Adrenal gland (tissue), 12 donors: ENCODE results near the gene CAPS2. TPM values are rescaled to one million over a fixed set of nuclear protein-coding genes. Genes with fewer than 3 reads are reported as not detected.

Source experiments
- DNase-seq, 7 donors: peaks; one replicate each; pipeline ENCODE4 v3.0.0-alpha.2; 2019 to 2020
- H3K27ac ChIP-seq, 5 donors: fragments of 200-600 bp; sonication (generic) in 4 of 5; 1 replicate in 3 of 5; 2 replicates in 2 of 5; pipeline versions ENCODE4 v1.5.1 to v1.8.0; 2016 to 2020; ENCODE audit warnings: mild to moderate bottlenecking in 1 of 5
- H3K27me3 ChIP-seq: fragments of 200-600 bp; 2 replicates; pipeline ENCODE4 v1.8.0; 2021
- H3K36me3 ChIP-seq, 2 donors: fragments of 200-600 bp; replicated peaks in 1 of 2; 1 replicate in 1 of 2; 2 replicates in 1 of 2; pipeline versions ENCODE4 v1.5.1 to v1.8.0; 2018 to 2022
- H3K4me1 ChIP-seq, 2 donors: fragments of 200-600 bp; replicated peaks in 1 of 2; 1 replicate in 1 of 2; 2 replicates in 1 of 2; pipeline versions ENCODE4 v1.5.1 to v1.8.0; 2018 to 2021
- H3K4me3 ChIP-seq, 4 donors: fragments of 200-600 bp; sonication (generic) in 3 of 4; one replicate each; pipeline ENCODE4 v1.5.1; 2016 to 2018
- H3K9me3 ChIP-seq, 3 donors: fragments of 200-600 bp; sonication (generic) in 1 of 3; replicated peaks in 1 of 3; 1 replicate in 2 of 3; 2 replicates in 1 of 3; pipeline versions ENCODE4 v1.5.1 to v1.8.0; 2016 to 2021
- CTCF ChIP-seq, 6 experiments: fragments of 450-650 bp in 4 of 6; fragments of 200-600 bp in 2 of 6; sonication (generic) in 1 of 6; IDR thresholded peaks; 1 replicate in 5 of 6; 2 replicates in 1 of 6; pipeline versions ENCODE4 v1.5.1 to v1.8.0; 2016 to 2021; ENCODE audit warnings: antibody characterized with exemption in 6 of 6, mild to moderate bottlenecking in 2 of 6, moderate library complexity in 1 of 6
- POLR2A ChIP-seq, 2 donors: fragments of 450-650 bp; IDR thresholded peaks; one replicate each; pipeline ENCODE4 v1.6.1; 2017; ENCODE audit warnings: antibody characterized with exemption in 2 of 2, mild to moderate bottlenecking in 2 of 2, moderate library complexity in 1 of 2
- WGBS, 4 donors: extraction: QIAGEN DNeasy Blood & Tissue Kit in 2 of 4; methylation state at CpG; one replicate each; pipeline versions ENCODE4 v1.1.5 to v1.1.7; 2013 to 2017; 5-methylcytosine and 5-hydroxymethylcytosine counted together
- intact Hi-C, 2 donors: fragments of 100-400 bp; cut with DNase I; formaldehyde crosslinking; loops; one replicate each; pipeline versions ENCODE4 v1.14.1 to v1.15.0; 2022 to 2023
- polyA plus RNA-seq, 3 donors: library from polyadenylated mRNA; stranded (reverse); fragments of 200-250 nt in 2 of 3; fragments of 350-450 nt in 1 of 3; fragmentation: Illumina TruSeq in 1 of 3; extraction: RNeasy Lipid Tissue Mini Kit (QIAGEN cat#74804) in 1 of 3; gene quantifications; one replicate each; pipeline ENCODE4 v1.2.3, GENCODE V29; 2013 to 2014
- total RNA-seq, 9 donors: library from RNA; depleted of rRNA in 4 of 9; stranded (reverse); fragments of >200 nt in 4 of 9; fragments of 120-200 nt in 1 of 9; fragmentation: NEBNext Ultra II Directional in 1 of 9; extraction: Animal tissue kit (Norgen Biotek cat#: 25700) in 1 of 9; gene quantifications; one replicate each; pipeline versions ENCODE4 v1.1.0 to v1.2.4, GENCODE V29; 2013 to 2023
- donor health status: healthy with polysubstance abuse.
- donor health status: Bipolar disorder and iron deficiency.
- donor health status: DM: yes; HTN: yes; CAD: no.
- donor health status: DM: no; HTN: no; CAD: no.
- donor health status: DM: no; HTN: no; CAD: no.
- donor health status: DM: yes; HTN: yes; CAD: no.

Gene CAPS2
- total and polyA plus RNA-seq, 12 donors = 2.4 to 36.0 (median 12.9) TPM

GRCh38 chr12:75289753-75290152 lies 40.4 kb downstream of the CAPS2 start:
- no peaks in the 10 kb centered on the region for H3K27me3 ChIP-seq
- TF ChIP-seq CTCF (IDR thresholded peaks at IDR 0.05) = peak in 2 of 6 experiments; percentile 17 to 21
- no peak for TF ChIP-seq POLR2A (IDR thresholded peaks at IDR 0.05)
- no peak overlapping the region for H3K4me3 ChIP-seq
- H3K4me1 ChIP-seq = peaks cover 0 to 8% of the 10 kb centered on the region in 2 donors
- no peak for DNase-seq
- H3K36me3 ChIP-seq = no peaks in the 10 kb centered on the region
- H3K9me3 ChIP-seq = no peaks in the 10 kb centered on the region
- intact Hi-C loops = no loop called here
- H3K27ac ChIP-seq = no peak overlapping the region
- 67 to 79% (median 77%) methylated on average over 1 of the region's 1 CpG for WGBS, 4 donors

GRCh38 chr12:75288860-75289259 lies 41.3 kb downstream of the CAPS2 start:
- Histone ChIP-seq H3K36me3 (no peaks in the 10 kb centered on the region), H3K4me3 (no peak overlapping the region), H3K4me1 (peaks cover 0 to 8% of the 10 kb centered on the region in 2 donors), H3K9me3 (no peaks in the 10 kb centered on the region), H3K27me3 (no peaks in the 10 kb centered on the region), H3K27ac (no peak overlapping the region)
- 67 to 77% (median 74%) methylated on average over 1 of the region's 1 CpG for WGBS, 4 donors
- no peak for DNase-seq
- TF ChIP-seq POLR2A (IDR thresholded peaks at IDR 0.05) (no peak), CTCF (IDR thresholded peaks at IDR 0.05) (no peak)
- intact Hi-C loops = no loop called here

GRCh38 chr12:75275702-75276101 lies 54.4 kb downstream of the CAPS2 start:
- TF ChIP-seq POLR2A (IDR thresholded peaks at IDR 0.05) (no peak), CTCF (IDR thresholded peaks at IDR 0.05) (no peak)
- intact Hi-C loops = no loop called here
- Histone ChIP-seq H3K27me3 (no peaks in the 10 kb centered on the region), H3K4me1 (no peaks in the 10 kb centered on the region), H3K9me3 (no peaks in the 10 kb centered on the region), H3K4me3 (no peak overlapping the region), H3K27ac (no peak overlapping the region), H3K36me3 (no peaks in the 10 kb centered on the region)
- WGBS, 4 donors = 86 to 96% (median 89%) methylated on average over 2 of the region's 2 CpGs
- no peak for DNase-seq

- WGBS, 4 donors = 86 to 92% (median 88%) methylated on average over 5 of the region's 5 CpGs
- TF ChIP-seq POLR2A (IDR thresholded peaks at IDR 0.05) = no peak
Observed at GRCh38 chr12:75271576-75271975, 58.5 kb downstream of the CAPS2 start.

GRCh38 chr12:75270157-75270556 lies 60.0 kb downstream of the CAPS2 start:
- Histone ChIP-seq H3K36me3 (no peaks in the 10 kb centered on the region), H3K27ac (no peak overlapping the region), H3K27me3 (no peaks in the 10 kb centered on the region), H3K4me3 (no peak overlapping the region), H3K9me3 (no peaks in the 10 kb centered on the region), H3K4me1 (no peaks in the 10 kb centered on the region)
- no peak for TF ChIP-seq CTCF (IDR thresholded peaks at IDR 0.05)
- TF ChIP-seq POLR2A (IDR thresholded peaks at IDR 0.05) = no peak
- WGBS, 4 donors = 82 to 90% (median 88%) methylated on average over 4 of the region's 4 CpGs
- DNase-seq = no peak
- intact Hi-C loops = no loop called here

More at GRCh38 chr12:75271576-75271975, 58.5 kb downstream of the CAPS2 start:
- intact Hi-C loops = no loop called here
- no peaks in the 10 kb centered on the region for H3K4me1 ChIP-seq
- no peaks in the 10 kb centered on the region for H3K36me3 ChIP-seq
- no peak for DNase-seq
- H3K27ac ChIP-seq = no peak overlapping the region
- no peaks in the 10 kb centered on the region for H3K27me3 ChIP-seq
- H3K4me3 ChIP-seq = no peak overlapping the region
- no peaks in the 10 kb centered on the region for H3K9me3 ChIP-seq
